Measurements from ENCODE around the gene ZNF782. TPM values are rescaled to one million over a fixed set of nuclear protein-coding genes. Genes with fewer than 3 reads are reported as not detected.

Gene ZNF782
- total RNA-seq, 2 donors from 2014 or later, result 7.3 to 9.1 TPM

- Mint-ChIP-seq H3K4me3 (no peak overlapping the region), H3K9me3 (no peaks in the 10 kb centered on the region), H3K27me3 (ENCODE audit: insufficient read depth) (peaks cover 2% of the 10 kb centered on the region), H3K4me1 (peaks cover 3% of the 10 kb centered on the region), H3K27ac (no peak overlapping the region), H3K36me3 (ENCODE audit: low read depth) (peaks cover 2% of the 10 kb centered on the region)
- 20 to 46% methylated on average over 1 of the region's 1 CpG for WGBS, 2 experiments (ENCODE audit: insufficient coverage in 1 of 2, insufficient read length in 1 of 2)
- Histone ChIP-seq H3K27ac (ENCODE audit: low read depth, low read length) (no peak overlapping the region), H3K4me1 (ENCODE audit: control insufficient read depth, insufficient read depth, low read length) (no peaks in the 10 kb centered on the region), H3K36me3 (ENCODE audit: control insufficient read depth, insufficient read depth, low read length) (no peaks in the 10 kb centered on the region), H3K27me3 (ENCODE audit: control insufficient read depth, insufficient read depth, low read length, poor library complexity, severe bottlenecking) (no peaks in the 10 kb centered on the region), H3K4me3 (ENCODE audit: low read length) (no peak overlapping the region), H3K9ac (ENCODE audit: extremely low read depth, low read length, poor library complexity, severe bottlenecking) (no peak overlapping the region), H3K9me3 (ENCODE audit: control insufficient read depth, low read length) (no peaks in the 10 kb centered on the region)
- no peak for DNase-seq
- no peak for TF ChIP-seq CTCF (conservative IDR thresholded peaks at IDR 0.05)
Observed at GRCh38 chr9:96883922-96884321, 29.6 kb upstream of the ZNF782 start.

- TF ChIP-seq CTCF (conservative IDR thresholded peaks at IDR 0.05), result no peak
- Histone ChIP-seq H3K27me3 (ENCODE audit: control insufficient read depth, insufficient read depth, low read length, poor library complexity, severe bottlenecking) (peaks cover 10% of the 10 kb centered on the region), H3K36me3 (ENCODE audit: control insufficient read depth, insufficient read depth, low read length) (no peaks in the 10 kb centered on the region), H3K9ac (ENCODE audit: extremely low read depth, low read length, poor library complexity, severe bottlenecking) (no peak overlapping the region), H3K4me1 (ENCODE audit: control insufficient read depth, insufficient read depth, low read length) (no peaks in the 10 kb centered on the region), H3K4me3 (ENCODE audit: low read length) (no peak overlapping the region), H3K9me3 (ENCODE audit: control insufficient read depth, low read length) (no peaks in the 10 kb centered on the region), H3K27ac (ENCODE audit: low read depth, low read length) (no peak overlapping the region)
- H3K4me1 Mint-ChIP-seq, result peaks cover 10% of the 10 kb centered on the region
- H3K9me3 Mint-ChIP-seq, result no peaks in the 10 kb centered on the region
- no peak for DNase-seq
- H3K36me3 Mint-ChIP-seq (ENCODE audit: low read depth), result no peaks in the 10 kb centered on the region
- 73 to 88% methylated on average over 25 to 43 of the region's 43 CpGs for WGBS, 2 experiments (ENCODE audit: insufficient coverage in 1 of 2, insufficient read length in 1 of 2)
- no peak overlapping the region for H3K4me3 Mint-ChIP-seq
- H3K27ac Mint-ChIP-seq, result no peak overlapping the region
- H3K27me3 Mint-ChIP-seq (ENCODE audit: insufficient read depth), result peaks cover 17% of the 10 kb centered on the region
Observed at GRCh38 chr9:96877269-96877668, 23.0 kb upstream of the ZNF782 start.

GRCh38 chr9:96875461-96876142 is 21.3 kb upstream of the ZNF782 start:
- H3K27ac ChIP-seq (ENCODE audit: low read depth, low read length), result no peak overlapping the region
- Mint-ChIP-seq H3K27me3 (ENCODE audit: insufficient read depth) (peaks cover 15% of the 10 kb centered on the region), H3K36me3 (ENCODE audit: low read depth) (no peaks in the 10 kb centered on the region), H3K9me3 (no peaks in the 10 kb centered on the region), H3K4me3 (peak overlapping the region; percentile 71), H3K27ac (peak overlapping the region; percentile 64), H3K4me1 (peaks cover 10% of the 10 kb centered on the region)
- no peaks in the 10 kb centered on the region for H3K9me3 ChIP-seq (ENCODE audit: control insufficient read depth, low read length)
- H3K4me1 ChIP-seq (ENCODE audit: control insufficient read depth, insufficient read depth, low read length), result no peaks in the 10 kb centered on the region
- no peak overlapping the region for H3K9ac ChIP-seq (ENCODE audit: extremely low read depth, low read length, poor library complexity, severe bottlenecking)
- no peaks in the 10 kb centered on the region for H3K36me3 ChIP-seq (ENCODE audit: control insufficient read depth, insufficient read depth, low read length)
- peaks cover 10% of the 10 kb centered on the region for H3K27me3 ChIP-seq (ENCODE audit: control insufficient read depth, insufficient read depth, low read length, poor library complexity, severe bottlenecking)
- peak overlapping the region; percentile 80 for H3K4me3 ChIP-seq (ENCODE audit: low read length)
- peak; percentile 80 for TF ChIP-seq CTCF (conservative IDR thresholded peaks at IDR 0.05)
- peak; percentile 97 for DNase-seq
- WGBS, 2 experiments (ENCODE audit: insufficient coverage in 1 of 2, insufficient read length in 1 of 2), result 1 to 2% methylated on average over 15 to 43 of the region's 43 CpGs
